H1 (cell line): ENCODE data around the gene MVP. TPM values are rescaled to one million over a fixed set of nuclear protein-coding genes. Genes with fewer than 3 reads are reported as not detected.

ENCODE experiments used
- BRCA1 ChIP-seq: IDR thresholded peaks from 2 replicates; pipeline ENCODE4 v1.6.1; 2012; ENCODE audit warnings: low read depth, low read length, improper control_type of control experiment
- HDAC6 ChIP-seq: IDR thresholded peaks from one replicate; pipeline ENCODE4 v1.7.1; 2012; ENCODE audit warnings: low read depth, mild to moderate bottlenecking, inconsistent platforms, low read length, moderate library complexity
- TBP ChIP-seq: IDR thresholded peaks from 2 replicates; pipeline ENCODE4 v1.6.1; 2011; ENCODE audit warnings: low read depth, low read length, improper control_type of control experiment
- YY1 ChIP-seq: IDR thresholded peaks from 2 replicates; pipeline ENCODE4 v1.6.1; 2011; ENCODE audit warnings: low read depth, mild to moderate bottlenecking, low read length
- polyA plus RNA-seq, 7 experiments: library from polyadenylated mRNA; depleted of rRNA in 3 of 7; stranded (reverse) in 5 of 7; unstranded in 2 of 7; fragments of >200 nt in 5 of 7; fragments of 200-250 nt in 2 of 7; gene quantifications; 1 replicate in 5 of 7; 2 replicates in 1 of 7; 4 replicates in 1 of 7; pipeline versions ENCODE4 v1.2.1 to v1.2.3, GENCODE V29; 2011 to 2013; ENCODE audit warnings: missing spikeins in 2 of 7, mixed read lengths in 2 of 7
- total RNA-seq: library from RNA; stranded (reverse); fragmentation: NEBNext Ultra II Directional; extraction: Animal tissue kit (Norgen Biotek cat#: 25700); gene quantifications from 2 replicates; pipeline ENCODE4 v1.2.1, GENCODE V29; 2021

The MVP gene
- total and polyA plus RNA-seq, 2 of the 8 experiments (the other 6 are each of a cell fraction or from before 2014, with no cell fraction given), result 1.9 TPM

DNA sequence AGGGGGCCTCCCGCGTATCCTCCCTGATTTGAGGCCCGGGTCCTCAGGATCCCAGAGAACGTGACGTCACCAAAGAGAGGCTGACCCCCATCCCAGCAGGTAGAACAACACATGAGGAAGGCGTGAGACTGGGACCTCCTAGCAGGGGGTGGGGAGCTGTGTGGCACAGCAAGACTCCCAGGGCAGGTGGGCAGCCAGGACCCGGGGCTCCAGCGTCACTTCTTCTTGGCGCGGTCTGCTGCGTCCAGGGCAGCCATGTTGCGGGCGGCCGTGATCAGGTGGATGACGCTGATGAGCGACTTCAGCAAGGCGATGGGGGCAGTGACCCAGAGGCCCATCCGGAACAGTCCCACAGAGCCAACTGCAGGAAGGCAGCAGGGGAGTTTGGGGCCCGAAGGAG, 38.7 kb downstream of the MVP start (continued):
- no peak for TF ChIP-seq YY1
- no peak for TF ChIP-seq HDAC6
- TF ChIP-seq BRCA1, result no peak
- TF ChIP-seq TBP, result no peak
